Measurements from ENCODE around the gene HOXA3.

DNA sequence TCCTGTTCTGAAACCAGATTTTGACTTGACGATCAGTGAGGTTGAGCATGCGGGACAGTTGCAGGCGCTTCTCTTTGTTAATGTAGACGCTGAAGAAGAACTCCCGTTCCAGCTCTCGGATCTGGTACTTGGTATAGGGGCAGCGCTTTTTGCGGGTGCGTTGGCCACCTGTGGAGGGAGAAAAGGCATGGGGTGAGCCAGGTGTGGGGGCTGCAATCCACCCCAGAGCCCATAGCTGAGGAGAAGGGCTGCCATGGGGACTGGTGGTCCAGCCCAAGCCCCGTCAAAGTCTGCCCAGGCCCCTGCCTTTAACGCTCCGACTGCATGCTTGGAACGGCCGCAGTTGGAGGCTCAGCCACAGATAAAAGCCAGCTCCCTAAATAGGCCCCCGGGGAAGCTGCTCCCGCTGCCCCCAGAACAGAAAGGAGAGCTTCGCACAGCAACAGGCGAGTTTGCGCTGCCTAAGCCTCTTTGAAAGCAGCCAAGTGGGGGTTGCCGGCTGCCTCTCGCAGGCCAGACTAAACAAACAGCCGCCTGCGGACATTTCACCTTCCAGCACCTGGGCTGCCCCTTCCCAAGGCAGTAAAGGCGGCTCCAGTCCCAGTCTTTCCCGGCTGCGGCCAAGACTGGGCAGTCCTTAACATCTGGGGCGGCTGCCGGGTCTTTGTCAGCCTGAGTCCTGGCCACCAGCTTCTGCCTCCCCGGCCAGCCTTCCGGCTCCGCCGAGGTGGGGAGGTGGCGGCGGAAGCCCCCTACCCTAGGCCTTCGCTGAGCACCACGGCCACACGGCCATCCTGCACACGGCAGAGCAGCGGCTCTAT, 30.7 kb upstream of the HOXA3 start:
- TF ChIP-seq, protein P1, sequence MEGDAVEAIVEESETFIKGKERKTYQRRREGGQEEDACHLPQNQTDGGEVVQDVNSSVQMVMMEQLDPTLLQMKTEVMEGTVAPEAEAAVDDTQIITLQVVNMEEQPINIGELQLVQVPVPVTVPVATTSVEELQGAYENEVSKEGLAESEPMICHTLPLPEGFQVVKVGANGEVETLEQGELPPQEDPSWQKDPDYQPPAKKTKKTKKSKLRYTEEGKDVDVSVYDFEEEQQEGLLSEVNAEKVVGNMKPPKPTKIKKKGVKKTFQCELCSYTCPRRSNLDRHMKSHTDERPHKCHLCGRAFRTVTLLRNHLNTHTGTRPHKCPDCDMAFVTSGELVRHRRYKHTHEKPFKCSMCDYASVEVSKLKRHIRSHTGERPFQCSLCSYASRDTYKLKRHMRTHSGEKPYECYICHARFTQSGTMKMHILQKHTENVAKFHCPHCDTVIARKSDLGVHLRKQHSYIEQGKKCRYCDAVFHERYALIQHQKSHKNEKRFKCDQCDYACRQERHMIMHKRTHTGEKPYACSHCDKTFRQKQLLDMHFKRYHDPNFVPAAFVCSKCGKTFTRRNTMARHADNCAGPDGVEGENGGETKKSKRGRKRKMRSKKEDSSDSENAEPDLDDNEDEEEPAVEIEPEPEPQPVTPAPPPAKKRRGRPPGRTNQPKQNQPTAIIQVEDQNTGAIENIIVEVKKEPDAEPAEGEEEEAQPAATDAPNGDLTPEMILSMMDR (IDR thresholded peaks at IDR 0.05; ENCODE audit: low read depth, low read length), result no peak
- no peak for TF ChIP-seq POLR2A (IDR thresholded peaks at IDR 0.05; ENCODE audit: extremely low read depth, insufficient read length)

All from NB4 (cell line).